Hepatocyte (in vitro differentiated cells): ENCODE data around the gene CLEC4A. TPM values are rescaled to one million over a fixed set of nuclear protein-coding genes. Genes with fewer than 3 reads are reported as not detected.
"Not testable (repeated sequence)": the region's sequence is repeated elsewhere in the genome, so short reads cannot be mapped to it uniquely, and the experiment has no call there.

Experiments used
- DNase-seq: peaks from one replicate; pipeline ENCODE4 v3.0.0-alpha.2; 2016; ENCODE audit warnings: low spot score
- H2AFZ ChIP-seq: fragments of 200-600 bp; sonication (generic); 2 replicates; pipeline ENCODE4 v1.6.0; 2016; ENCODE audit warnings: antibody characterized with exemption, mild to moderate bottlenecking
- H3K27ac ChIP-seq: fragments of 200-600 bp; sonication (generic); 2 replicates; pipeline ENCODE4 v1.5.1; 2016; ENCODE audit warnings: mild to moderate bottlenecking
- H3K27me3 ChIP-seq: fragments of 200-600 bp; sonication (generic); 2 replicates; pipeline ENCODE4 v1.6.1; 2016
- H3K36me3 ChIP-seq: fragments of 200-600 bp; sonication (generic); replicated peaks from 2 replicates; pipeline ENCODE4 v1.5.1; 2016; ENCODE audit warnings: low read depth; ENCODE audit not compliant: insufficient read depth
- H3K4me1 ChIP-seq: fragments of 200-600 bp; sonication (generic); 2 replicates; pipeline ENCODE4 v1.5.1; 2016; ENCODE audit warnings: mild to moderate bottlenecking, moderate library complexity; ENCODE audit not compliant: insufficient read depth
- H3K4me2 ChIP-seq: fragments of 200-600 bp; sonication (generic); 2 replicates; pipeline ENCODE4 v1.6.0; 2016
- H3K4me3 ChIP-seq: fragments of 200-600 bp; sonication (generic); 2 replicates; pipeline ENCODE4 v1.5.1; 2016; ENCODE audit warnings: mild to moderate bottlenecking
- H3K79me2 ChIP-seq: fragments of 200-600 bp; sonication (generic); 2 replicates; pipeline ENCODE4 v1.6.0; 2017; ENCODE audit warnings: mild to moderate bottlenecking
- H3K9me2 ChIP-seq: fragments of 200-600 bp; sonication (generic); replicated peaks from 2 replicates; pipeline ENCODE4 v1.6.0; 2017; ENCODE audit warnings: mild to moderate bottlenecking; ENCODE audit not compliant: insufficient read depth
- H3K9me3 ChIP-seq: fragments of 200-600 bp; sonication (generic); 2 replicates; pipeline ENCODE4 v1.5.1; 2016; ENCODE audit warnings: low read depth, mild to moderate bottlenecking
- H4K20me1 ChIP-seq: fragments of 200-600 bp; sonication (generic); 2 replicates; pipeline ENCODE4 v1.6.0; 2016; ENCODE audit warnings: mild to moderate bottlenecking; ENCODE audit not compliant: insufficient read depth, poor library complexity, severe bottlenecking
- EZH2 ChIP-seq: fragments of 200-600 bp; sonication (generic); IDR thresholded peaks from 2 replicates; pipeline ENCODE4 v1.6.1; 2016; ENCODE audit warnings: antibody characterized with exemption, mild to moderate bottlenecking, borderline replicate concordance
- EZH2phosphoT487 ChIP-seq: fragments of 200-600 bp; sonication (generic); IDR thresholded peaks from one replicate; pipeline ENCODE4 v1.6.1; 2018; ENCODE audit warnings: antibody characterized with exemption, mild to moderate bottlenecking, low read depth, moderate library complexity; ENCODE audit not compliant: unreplicated experiment, severe bottlenecking
- WGBS: methylation state at CpG from one replicate; pipeline ENCODE4 v1.1.6; 2016; ENCODE audit warnings: low lambda C conversion rate; ENCODE audit errors: missing lambda C conversion rate; 5-methylcytosine and 5-hydroxymethylcytosine counted together
- polyA plus RNA-seq: library from polyadenylated mRNA; unstranded; fragments of >200 nt; fragmentation: Nextera tagmentation; extraction: Ambion mirVana; gene quantifications from 2 replicates; pipeline ENCODE4 v1.2.1, GENCODE V29; 2016
- total RNA-seq: library from RNA; depleted of rRNA; stranded (reverse); fragments of >200 nt; gene quantifications from 2 replicates; pipeline ENCODE4 v1.2.3, GENCODE V29; 2014
- TF ChIP-seq, protein P1 (sequence below): fragments of 200-600 bp; sonication (generic); IDR thresholded peaks from 2 replicates; pipeline ENCODE4 v1.5.1; 2016; ENCODE audit warnings: antibody characterized with exemption, mild to moderate bottlenecking; ENCODE audit not compliant: poor library complexity

CLEC4A gene
- total and polyA plus RNA-seq, 2 experiments from 2014 or later = 0.58 TPM; not detected in 1

DNA sequence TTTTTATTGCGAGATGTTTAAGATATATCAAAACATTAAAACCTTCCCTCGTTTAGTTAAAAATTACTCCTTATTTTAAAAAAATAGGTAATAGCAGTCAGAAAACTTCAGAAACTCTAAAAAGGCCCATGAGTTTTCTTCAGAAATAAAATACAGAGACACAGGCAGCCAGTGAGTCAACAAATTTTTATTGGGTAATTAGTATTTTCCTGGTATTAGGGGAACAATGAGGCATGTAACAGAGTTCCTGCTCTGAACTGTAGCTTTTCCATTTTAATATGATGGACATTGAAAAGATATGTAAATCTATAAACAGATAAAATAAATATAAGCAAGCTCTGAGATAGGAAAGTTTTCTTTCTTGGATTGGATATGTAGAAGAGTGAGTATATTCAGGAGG is 33.0 kb downstream of the CLEC4A start:
- no peaks in the 10 kb centered on the region for H3K9me3 ChIP-seq

DNA sequence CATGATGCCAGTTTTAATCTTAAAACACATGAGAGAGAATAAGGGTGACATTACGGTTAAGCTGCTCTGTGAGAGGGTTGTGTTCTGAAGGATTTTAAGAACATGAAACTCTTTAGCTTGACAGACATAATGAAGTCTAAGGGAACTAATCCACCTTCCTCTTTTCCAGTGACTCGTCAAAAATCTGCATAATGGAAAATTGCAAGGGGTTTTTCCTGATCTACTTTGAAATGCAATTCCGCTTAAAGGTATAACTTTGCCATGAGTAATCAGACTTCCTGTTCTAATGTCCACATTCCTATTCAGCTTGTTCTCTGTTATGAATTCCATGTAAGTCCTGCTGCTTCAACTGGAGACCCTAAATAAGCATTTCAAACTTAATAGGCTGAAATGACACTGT is 33.4 kb downstream of the CLEC4A start, which contains the start of gene ZNF705A:
ZNF705A (plus strand) TSS at position 171 of the 400 bp plus-strand sequence. CDS start 15,611 bp downstream, outside the sequence.
- no peak within 1 kb of the TSS for H3K4me2 ChIP-seq
- no peaks in the 10 kb centered on the region for H3K9me2 ChIP-seq
- H4K20me1 ChIP-seq = no peaks in the 10 kb centered on the region
- WGBS = 74% methylated on average over 3 of the region's 3 CpGs
- TF ChIP-seq EZH2 = no peak
- no peak for TF ChIP-seq EZH2phosphoT487
- TF ChIP-seq, protein P1, sequence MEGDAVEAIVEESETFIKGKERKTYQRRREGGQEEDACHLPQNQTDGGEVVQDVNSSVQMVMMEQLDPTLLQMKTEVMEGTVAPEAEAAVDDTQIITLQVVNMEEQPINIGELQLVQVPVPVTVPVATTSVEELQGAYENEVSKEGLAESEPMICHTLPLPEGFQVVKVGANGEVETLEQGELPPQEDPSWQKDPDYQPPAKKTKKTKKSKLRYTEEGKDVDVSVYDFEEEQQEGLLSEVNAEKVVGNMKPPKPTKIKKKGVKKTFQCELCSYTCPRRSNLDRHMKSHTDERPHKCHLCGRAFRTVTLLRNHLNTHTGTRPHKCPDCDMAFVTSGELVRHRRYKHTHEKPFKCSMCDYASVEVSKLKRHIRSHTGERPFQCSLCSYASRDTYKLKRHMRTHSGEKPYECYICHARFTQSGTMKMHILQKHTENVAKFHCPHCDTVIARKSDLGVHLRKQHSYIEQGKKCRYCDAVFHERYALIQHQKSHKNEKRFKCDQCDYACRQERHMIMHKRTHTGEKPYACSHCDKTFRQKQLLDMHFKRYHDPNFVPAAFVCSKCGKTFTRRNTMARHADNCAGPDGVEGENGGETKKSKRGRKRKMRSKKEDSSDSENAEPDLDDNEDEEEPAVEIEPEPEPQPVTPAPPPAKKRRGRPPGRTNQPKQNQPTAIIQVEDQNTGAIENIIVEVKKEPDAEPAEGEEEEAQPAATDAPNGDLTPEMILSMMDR = no peak
- H3K79me2 ChIP-seq = no peaks in the 10 kb centered on the region
- H3K27ac ChIP-seq = peak within 1 kb of the TSS; percentile 64
- no peaks in the 10 kb centered on the region for H3K9me3 ChIP-seq
- no peak within 1 kb of the TSS for H2AFZ ChIP-seq
- H3K36me3 ChIP-seq = no peaks in the 10 kb centered on the region
- DNase-seq = no peak
- no peaks in the 10 kb centered on the region for H3K4me1 ChIP-seq
- no peaks in the 10 kb centered on the region for H3K27me3 ChIP-seq
- H3K4me3 ChIP-seq = no peak within 1 kb of the TSS

More for the DNA sequence above, 33.0 kb downstream of the CLEC4A start:
- H3K9me2 ChIP-seq = no peaks in the 10 kb centered on the region
- no peaks in the 10 kb centered on the region for H3K4me1 ChIP-seq
- H3K27me3 ChIP-seq = no peaks in the 10 kb centered on the region
- no peak overlapping the region for H3K4me3 ChIP-seq
- H3K4me2 ChIP-seq = no peak overlapping the region
- WGBS = 91% methylated on average over 2 of the region's 2 CpGs
- H4K20me1 ChIP-seq = no peaks in the 10 kb centered on the region
- H3K79me2 ChIP-seq = no peaks in the 10 kb centered on the region
- H2AFZ ChIP-seq = no peak overlapping the region
- peak overlapping the region; percentile 44 for H3K27ac ChIP-seq
- H3K36me3 ChIP-seq = no peaks in the 10 kb centered on the region
- no peak for DNase-seq
- TF ChIP-seq EZH2 (no peak), EZH2phosphoT487 (no peak)
- TF ChIP-seq, protein P1 = no peak

DNA sequence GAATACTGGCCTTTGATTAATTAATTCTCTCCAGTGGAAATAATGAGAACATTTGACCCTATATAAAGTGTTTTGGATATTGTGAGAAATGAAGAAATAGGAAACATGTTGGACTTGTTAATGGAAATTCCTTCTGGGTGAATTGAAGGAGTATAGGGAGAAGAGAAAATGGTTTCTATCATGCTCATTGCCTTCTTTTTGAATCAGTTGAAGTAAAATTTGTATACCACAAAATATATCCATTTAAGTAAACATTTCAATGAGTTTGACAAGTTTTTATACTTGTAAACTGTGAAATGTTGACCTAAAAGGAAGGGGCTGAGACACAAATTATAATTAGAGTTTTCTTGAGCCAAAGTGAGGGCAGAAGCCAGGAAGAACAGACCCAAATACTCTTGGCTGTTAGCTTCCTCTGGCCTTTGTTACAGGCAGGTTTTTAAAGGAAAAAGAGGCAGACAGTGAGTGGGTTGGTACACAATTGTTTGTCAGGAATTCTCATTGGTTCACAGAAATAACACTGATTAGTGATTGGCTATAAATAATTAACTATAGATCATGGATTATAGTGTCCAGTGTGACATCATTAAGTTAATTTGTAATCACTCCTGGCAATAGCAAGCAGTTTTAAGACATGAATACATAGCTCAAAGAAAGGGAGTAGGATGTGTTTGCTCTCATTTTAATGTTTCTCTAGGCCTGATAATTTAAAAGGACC is 34.2 kb downstream of the CLEC4A start:
- no peaks in the 10 kb centered on the region for H3K27me3 ChIP-seq
- no peak for DNase-seq
- H3K36me3 ChIP-seq = no peaks in the 10 kb centered on the region
- H3K4me3 ChIP-seq = no peak overlapping the region
- TF ChIP-seq, protein P1 = no peak
- TF ChIP-seq EZH2phosphoT487 (no peak), EZH2 (no peak)
- H3K4me1 ChIP-seq = no peaks in the 10 kb centered on the region
- peak overlapping the region; percentile 64 for H3K27ac ChIP-seq
- no peak overlapping the region for H3K4me2 ChIP-seq
- H3K9me2 ChIP-seq = no peaks in the 10 kb centered on the region
- no peaks in the 10 kb centered on the region for H3K9me3 ChIP-seq
- no peaks in the 10 kb centered on the region for H4K20me1 ChIP-seq
- no peak overlapping the region for H2AFZ ChIP-seq
- no peaks in the 10 kb centered on the region for H3K79me2 ChIP-seq

DNA sequence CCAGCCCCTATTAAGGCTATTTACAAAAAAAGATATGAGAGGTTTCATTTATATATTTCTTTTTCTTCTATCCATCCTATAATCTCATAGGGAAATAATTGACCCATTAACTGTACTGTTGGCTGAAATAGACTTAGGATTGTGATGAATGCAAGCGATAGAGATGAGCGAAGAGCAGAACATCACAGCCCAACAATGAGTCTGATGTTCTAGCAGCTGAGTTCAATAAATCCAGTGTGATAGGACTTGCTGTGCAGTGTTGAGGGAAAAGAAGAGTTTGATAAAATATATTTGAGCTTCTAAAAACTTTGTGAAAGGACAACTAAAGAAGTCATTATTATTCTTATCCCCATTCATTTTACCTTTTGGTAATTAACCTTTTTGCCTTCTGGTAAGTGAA is 49.5 kb downstream of the CLEC4A start:
- 94% methylated on average over 2 of the region's 2 CpGs for WGBS
- H4K20me1 ChIP-seq, DNase-seq, H3K4me1 ChIP-seq, H3K36me3 ChIP-seq, H2AFZ ChIP-seq, H3K27ac ChIP-seq, H3K79me2 ChIP-seq, H3K4me2 ChIP-seq, H3K9me2 ChIP-seq, H3K27me3 ChIP-seq, H3K9me3 ChIP-seq, H3K4me3 ChIP-seq: not testable (repeated sequence)
